Left kidney (tissue), 2 donors: ENCODE measurements around the gene CHD5. TPM values are rescaled to one million over a fixed set of nuclear protein-coding genes. Genes with fewer than 3 reads are reported as not detected.

ENCODE experiments used
- DNase-seq: peaks from one replicate; pipeline ENCODE4 v3.0.0-alpha.2; 2013
- polyA plus RNA-seq: library from polyadenylated mRNA; unstranded; fragments of 120-200 nt; gene quantifications from one replicate; pipeline ENCODE4 v1.2.1, GENCODE V29; 2013; ENCODE audit not compliant: insufficient read length

CHD5 gene
- polyA plus RNA-seq, 1 donor: 0.28 TPM

DNA sequence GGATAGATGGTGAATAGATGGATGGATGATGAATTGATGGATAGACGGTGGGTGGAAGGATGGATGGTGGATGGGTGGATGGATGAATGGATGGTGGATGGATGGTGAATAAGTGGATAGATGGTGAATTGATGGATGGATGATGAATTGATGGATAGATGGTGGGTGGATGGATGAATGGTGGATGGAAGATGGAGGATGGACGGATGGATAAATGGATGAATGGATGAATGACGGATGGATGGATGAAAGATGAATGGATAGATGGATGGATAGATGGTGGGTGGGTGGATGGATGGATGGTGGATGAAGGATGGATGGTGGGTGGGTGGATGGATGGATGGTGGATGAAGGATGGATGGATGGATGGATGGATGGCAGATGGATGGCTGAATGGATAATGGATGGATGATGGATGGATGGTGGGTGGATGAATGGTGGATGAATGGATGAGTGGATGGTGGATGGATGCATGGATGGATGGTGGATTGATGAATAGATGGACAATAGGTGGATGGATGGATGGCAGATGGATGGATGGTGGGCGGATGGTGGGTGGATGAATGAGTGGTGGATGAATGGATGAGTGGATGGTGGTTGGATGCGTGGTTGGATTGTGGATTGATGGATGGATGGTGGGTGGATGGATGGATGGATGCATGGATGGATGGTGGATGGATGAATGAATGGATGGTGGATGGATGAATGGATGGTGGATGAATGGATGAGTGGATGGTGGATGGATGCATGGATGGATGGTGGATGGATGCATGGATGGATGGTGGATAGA is 5.3 kb downstream of the CHD5 start:
- DNase-seq: no peak

DNA sequence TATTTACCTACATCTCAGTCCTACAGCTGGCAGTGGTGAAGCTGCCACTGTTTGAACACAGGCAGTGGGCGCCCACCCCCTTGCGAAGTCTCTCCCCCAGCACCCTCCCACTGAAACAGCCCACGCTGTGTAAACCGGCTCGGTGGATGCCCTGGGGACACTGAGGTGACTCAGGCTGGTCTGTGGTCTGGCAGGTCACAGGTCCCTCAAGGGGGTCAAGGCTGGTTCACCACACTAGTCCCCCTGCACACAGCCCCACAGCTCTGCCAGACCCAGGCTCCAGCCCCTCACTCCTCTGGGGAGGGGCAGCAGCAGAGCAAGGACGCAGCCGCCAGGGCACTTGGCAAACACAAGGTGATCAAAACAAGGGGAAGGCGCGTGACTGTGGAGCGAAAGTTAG is 7.6 kb downstream of the CHD5 start:
- no peak for DNase-seq

DNA sequence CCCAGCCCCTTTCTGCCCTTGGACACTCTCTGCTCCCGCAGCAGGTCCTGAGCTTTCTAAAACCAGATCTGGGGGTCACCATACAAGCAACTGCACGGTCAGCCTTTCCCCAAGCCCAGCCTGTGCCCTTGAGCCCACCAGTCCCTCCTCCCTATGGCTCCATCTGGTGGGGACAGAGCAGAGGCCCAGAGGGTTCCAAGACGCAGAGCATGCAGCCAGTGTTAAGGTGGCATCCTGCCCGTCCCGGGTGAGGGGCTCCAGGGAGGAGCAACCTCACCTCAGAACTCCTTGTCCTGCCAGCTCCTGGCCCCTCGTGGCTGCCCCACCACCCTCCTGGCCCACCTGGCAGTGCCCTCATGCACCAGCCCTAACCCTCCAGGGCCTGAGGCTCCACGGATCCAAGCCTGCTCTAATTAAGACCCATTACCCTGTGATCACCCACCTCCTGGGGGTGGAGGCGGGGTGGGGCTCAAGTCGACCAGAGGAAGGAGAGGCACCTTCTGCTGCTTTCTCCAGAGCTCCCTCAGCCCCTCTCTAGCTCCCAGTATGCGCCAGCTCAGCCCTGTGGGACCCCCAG is 8.5 kb downstream of the CHD5 start:
- no peak for DNase-seq

DNA sequence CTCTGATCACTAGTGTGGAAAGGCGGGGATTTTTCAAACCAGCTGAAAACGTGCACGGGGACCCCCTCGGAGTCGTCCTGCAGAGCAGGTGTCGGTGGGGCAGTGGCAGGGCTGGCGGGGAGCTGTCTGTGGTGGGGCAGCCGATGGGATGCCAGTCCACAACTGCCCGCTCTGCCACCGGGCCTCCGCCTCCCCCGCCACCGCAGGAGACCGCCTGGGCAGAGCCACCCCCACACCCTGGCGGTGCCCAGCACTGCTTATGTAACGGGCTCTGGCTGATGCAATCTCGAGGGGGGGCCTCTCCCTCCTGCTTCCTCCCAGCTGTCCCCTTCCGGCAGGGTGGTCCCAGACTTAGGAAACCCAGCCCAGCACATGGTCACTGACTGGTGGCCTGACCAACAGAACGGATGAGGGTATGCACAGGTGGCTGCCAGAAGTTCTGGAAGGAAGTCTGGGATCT is 9.3 kb downstream of the CHD5 start:
- no peak for DNase-seq

DNA sequence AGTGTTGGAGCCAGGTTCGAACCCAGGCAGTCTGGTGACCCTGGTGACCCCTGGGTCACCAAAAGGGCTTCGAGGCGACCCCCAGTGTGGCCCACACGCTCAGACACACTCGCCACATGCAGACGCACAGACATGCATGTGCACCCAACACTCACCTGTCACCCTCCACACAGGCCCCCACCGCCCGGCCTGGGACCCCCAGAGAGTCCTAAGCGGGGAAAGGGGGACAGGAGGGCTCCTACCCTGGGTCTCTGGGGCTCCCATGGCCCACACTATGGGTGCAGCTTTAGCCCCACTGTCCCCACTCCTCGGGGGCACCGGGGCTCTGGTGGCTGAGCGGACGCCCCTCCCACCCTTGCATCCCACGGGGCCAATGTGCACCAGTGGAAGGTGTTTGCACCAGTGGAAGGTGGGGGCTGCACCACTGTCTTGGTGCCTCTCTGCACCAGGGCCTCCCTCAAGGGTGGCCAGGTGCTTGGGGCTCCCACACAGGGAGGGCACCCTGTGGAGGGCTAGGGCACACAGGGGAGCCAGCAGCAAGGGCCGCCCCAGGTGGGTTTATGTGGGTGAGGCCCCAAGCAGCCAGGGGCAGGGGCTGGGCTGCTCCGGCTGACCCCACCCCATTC is 9.9 kb downstream of the CHD5 start:
- DNase-seq: no peak

DNA sequence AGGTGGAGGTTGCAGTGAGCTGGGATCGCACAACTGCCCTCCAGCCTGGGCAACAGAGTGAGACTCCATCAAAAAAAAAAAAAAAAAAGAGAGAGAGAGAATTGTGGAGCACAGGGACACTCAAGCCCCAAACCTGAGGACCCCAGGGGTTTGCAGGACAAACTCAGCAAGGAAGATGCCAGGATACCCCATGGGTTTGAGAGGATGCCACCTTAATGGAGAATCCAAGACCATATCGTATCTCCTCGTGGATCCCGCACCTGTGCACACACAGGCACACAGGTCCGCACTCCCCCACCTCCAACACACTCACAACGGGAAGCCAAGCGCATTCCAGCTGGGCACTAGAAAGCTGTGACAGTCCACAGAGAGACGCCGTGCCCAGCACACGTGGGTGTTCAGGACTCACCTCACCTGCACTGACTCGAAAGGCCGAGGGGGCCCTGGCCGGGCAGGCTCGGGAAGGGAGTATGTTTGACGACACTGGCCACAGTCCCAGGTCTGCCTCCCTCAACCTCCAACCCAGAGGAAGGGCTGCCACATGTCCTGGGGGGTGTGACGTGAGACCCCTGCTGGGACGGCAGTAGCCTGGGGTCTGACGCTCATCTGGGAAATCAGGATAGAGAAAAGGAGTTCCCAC is 11.1 kb downstream of the CHD5 start:
- DNase-seq: no peak

DNA sequence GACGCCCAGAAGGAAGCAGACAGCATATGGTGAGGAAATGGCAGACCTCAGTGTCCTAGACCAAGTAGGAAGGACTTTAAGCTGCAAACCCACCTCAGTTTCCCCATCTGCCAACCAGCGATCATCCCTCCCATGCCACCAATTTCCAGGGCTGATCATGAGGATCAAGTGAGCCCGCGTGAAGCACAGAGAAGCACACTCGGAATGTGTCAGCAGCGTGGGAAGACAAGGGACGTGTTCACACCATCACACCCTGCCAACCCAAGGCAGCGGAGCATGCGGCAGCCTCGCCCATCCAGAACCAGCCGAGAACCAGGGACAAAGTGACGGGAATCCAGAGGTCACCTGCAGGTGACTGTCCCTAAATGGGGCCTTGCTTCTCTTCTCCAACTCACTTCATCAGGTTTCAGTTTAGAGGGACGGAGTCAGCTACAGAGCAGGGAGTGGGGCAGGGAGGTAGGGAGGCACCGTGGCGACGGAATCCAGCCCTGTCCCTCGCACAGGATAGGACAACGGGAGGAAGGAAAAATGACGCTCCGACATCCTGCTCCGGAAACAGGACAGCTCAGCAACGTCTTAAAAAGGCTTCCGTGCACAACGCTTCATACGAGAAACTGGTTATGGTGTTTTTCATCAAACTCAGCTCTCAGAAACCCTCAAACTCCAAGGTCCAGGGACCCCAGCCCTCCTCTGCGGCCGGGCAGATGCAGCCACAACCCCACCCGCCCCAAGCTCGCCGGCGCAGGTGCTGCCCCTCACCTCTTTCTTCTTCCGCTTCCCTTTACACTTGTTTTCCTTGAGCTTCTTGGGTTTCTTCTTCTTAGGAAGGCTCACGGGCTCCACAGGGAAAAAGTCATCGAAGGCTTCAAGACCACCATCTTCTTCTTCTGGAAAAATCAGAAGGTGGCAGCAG is 12.5 kb downstream of the CHD5 start:
- no peak for DNase-seq

DNA sequence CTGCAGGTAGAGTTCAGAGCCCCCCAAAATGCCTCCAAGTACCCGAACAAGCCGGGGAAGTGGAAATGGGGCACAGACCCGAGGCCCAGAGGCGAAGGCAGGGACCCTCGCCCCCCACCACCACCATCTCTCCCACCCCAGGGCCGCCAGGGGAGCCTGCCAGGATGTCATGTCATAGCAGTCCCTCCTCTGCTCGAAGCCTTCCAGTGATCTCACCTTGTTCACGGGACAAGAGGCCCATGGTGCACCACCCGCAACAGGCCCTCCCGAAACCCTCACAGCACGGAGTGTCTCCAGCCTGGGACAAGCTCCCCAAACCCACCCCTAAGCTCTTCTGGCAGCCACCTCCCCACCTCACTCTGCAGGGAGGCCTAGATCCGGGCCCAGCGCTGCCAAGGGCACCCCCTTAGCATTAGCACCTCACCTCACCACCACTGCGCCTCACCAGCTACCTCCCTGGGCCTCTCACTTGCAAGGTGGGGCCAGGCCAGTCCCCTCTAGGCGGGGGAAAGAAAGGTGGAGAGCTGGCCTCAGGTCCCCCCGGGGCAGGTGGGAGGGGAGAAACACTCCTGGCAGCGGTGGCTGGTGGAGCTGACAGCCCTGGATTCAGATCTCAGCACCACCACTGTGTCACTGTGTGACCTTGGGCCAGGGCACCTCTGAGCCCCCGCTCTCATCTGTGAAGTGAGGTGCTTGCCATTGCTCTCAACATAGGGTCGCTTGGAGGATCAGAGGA is 13.3 kb downstream of the CHD5 start:
- no peak for DNase-seq

DNA sequence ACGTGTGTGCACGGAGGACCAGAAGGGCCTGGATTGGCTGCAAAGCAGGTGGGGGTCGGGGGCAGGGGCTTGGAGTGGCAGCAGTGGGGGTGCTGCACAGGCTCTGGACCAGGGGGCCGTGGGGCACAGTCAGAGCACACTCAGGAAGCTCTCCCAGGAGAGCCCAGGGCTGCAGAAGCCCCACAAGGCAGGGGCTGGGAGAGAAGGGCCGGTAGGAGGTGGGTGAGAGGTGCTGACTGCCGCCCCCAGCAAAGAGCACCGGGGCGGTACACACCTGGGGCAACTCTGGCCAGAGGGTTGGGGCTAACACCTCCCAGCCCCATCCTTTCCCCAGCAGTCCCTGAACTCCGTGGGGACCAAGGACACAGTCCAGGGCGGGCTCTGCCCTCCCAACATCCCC is 13.9 kb downstream of the CHD5 start:
- no peak for DNase-seq

DNA sequence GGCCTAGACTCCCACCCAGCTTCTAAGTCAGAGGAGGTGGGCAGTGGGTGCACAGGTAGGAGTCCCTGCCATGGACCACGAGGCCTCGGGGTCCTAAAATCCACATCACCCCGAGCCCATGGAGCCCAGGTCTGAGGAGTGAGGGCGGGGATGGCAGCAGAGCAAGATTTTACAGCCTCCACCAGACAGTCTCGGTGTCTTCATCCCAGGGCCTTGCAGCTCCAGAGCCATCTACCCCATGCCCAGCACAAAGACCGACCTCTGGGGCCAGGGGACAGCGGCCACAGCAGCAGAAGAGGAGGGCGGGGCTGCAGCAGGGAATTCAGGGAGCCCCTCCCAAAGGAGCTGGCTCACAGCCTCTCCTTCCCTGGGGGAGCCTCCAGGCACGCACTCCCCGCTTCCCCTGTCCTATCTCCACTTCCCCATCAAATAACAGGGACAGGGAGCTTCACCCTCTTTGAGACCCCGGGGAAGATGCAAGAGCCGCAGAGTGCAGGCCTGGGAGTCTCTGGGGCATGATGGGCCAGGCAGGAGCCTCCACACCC is 14.6 kb downstream of the CHD5 start:
- no peak for DNase-seq

DNA sequence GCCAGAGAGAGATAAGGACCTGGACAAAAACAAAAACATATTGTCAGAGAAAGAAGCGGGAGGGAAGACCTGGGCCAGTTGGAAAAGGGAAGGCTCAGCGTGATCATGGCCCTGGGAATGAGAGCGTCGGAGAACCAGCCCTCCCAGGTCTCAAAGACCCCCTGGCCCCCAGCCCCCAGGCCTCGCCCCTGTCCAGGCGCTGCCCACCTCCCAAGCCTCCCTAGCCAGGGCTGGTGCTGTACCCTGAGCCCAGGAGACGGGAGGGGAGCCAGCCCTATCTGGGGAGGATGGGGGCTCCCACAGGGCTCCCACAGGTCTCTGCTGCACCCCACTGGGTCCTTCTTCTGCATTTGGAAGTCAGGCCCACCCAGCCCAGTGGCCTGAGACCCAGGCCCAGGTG is 15.1 kb downstream of the CHD5 start:
- DNase-seq: no peak

DNA sequence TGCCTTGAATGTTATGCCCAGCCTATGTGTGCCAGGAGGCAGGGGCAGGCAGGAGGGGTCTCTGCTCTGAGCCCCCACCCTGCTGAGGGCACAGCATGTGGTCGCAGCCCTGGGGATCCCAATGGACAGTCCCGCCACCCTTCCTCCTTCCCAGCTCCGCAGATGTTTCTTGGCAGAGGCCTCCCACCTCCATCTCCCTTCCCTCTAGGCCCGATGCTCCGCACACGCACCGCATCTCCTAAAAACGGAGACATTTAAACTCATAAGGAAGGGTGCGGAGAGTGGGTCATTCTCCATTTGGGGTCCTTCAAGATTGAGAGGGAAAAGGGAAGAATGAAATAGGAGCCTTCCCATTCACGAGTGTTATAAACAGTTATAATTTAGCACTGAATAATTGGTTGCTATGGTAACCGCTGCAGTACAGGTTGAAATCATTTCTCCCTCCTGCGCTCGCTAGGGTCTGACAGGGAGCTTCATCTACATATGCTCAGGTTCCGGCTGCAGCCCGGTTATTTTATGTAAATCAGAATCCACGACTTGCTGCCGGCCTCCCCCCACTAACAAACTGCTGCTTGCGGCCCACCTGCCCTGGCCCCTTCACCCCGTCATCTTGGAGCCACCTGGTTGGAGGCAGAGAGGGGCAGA is 16.0 kb downstream of the CHD5 start:
- no peak for DNase-seq

DNA sequence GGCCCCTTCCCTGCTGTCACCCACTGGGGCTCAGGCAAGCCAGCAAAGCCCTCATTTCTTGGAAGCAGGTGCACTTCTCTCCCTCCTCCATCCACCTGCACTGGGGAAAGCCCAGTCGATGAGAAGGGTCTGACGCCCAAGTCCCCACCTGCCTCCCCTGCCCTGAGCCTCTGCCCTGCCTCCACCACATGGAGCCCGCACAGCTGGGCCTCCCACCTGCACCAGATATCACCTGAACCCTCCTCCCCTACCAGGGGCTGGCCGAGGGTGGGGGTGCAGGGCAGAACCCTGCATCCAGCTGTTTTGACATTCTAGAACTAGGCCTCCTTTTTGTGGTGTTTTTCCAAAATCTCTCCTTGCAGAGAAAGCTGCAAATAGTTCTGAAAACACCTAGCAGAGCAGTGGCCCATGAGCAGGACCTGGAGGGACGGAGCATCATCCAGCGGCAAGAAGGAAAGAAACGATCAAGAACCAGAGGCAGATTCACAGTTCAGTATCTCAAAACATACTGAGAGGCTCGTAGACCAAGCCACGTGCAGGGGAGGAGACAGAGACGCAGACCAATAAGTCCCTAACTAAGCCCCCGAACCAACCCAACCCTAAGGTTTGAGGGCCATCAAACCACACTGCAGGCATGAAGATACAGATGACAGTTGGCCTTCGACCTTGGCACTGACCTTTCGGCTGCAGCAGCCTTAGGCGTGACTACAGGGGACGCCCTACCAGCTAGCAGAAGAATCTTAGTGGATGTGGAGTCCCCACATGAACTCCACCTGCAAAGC is 16.7 kb downstream of the CHD5 start:
- DNase-seq: no peak

DNA sequence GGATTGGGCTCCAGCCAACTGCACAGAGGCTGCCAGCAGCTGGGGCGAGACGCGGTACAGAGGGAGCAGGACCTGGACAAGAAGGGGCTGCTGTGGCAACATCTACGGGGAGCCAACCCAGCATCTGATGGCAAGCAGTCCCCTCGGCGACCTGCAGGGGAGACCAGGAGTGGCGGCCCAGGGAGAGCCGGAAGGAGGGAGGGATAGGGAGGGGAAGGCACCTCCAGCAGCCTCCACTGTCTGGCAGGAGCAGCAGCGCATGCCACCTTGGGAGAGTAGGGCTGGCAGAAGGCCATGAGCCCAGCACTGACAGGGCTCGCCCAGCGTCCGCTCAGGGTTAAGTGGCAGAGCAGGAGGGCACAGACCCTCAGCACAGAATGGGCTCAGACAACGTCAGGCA is 17.3 kb downstream of the CHD5 start:
- no peak for DNase-seq

DNA sequence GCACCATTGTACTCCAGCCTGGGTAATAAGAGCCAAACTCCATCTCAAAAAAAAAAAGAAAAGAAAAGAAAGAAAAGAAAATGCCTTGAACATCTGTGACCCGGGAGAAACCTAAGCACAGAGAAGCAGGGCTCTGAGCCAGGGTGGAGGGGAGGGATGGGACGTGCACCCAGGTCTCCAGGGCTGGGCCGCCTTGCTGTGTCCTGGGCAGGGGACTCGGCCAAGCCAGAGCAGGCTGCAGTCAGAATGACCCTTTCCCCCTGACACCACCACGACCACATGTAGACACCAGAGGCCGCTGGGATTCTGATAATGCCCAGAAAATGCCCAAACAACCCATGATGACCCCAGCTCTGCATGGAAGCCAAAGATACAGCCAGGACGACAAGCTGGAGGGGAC is 17.8 kb downstream of the CHD5 start:
- DNase-seq: no peak

DNA sequence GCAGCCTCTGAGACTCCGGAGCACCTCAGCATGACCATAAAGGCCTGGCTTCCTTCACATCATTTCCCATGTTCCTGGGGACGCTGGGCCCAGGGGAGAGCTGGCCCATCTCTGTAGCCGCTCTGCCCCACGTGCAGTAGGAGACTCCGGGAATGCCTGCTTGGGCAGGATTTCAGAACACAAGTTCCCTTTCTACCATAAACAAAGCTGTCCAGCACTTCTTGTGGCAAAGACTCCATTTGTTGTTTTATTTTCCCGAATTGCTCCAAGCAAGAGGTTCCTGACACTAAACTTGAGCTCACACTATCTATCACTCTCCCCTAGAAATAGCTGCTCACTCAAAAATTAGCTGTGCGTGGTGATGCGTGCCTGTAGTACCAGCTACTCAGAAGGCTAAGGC is 21.9 kb downstream of the CHD5 start:
- no peak for DNase-seq

DNA sequence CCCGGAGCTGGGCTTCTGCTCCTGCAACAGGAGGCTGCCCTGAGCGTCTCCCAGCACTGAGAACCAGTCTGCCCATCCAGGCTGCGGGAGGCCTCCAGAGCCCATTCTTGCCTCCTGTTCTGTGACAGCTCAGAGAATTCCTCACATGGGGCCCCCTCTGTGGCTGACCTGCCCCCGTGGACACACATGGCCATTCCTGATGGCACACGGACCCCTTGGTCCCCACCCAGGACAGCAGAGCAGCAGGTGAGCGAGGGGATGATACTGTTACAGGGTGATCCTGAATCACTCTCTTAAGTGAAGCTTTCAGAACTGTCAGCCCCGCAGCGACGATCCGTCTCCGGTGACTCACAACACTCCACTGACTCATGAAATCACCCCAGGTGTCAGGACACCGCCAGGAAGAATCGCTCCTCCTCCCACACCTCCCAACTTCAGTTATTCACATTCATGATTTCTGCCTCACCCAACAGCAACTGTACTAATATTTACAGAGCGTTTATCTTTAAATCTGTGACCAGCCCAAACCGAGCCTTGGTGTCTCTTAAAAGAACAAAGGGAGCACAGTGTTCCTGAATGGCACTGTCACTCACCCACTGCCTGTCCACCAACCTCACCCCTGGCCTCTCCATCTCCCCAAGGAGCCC is 22.5 kb downstream of the CHD5 start:
- no peak for DNase-seq

DNA sequence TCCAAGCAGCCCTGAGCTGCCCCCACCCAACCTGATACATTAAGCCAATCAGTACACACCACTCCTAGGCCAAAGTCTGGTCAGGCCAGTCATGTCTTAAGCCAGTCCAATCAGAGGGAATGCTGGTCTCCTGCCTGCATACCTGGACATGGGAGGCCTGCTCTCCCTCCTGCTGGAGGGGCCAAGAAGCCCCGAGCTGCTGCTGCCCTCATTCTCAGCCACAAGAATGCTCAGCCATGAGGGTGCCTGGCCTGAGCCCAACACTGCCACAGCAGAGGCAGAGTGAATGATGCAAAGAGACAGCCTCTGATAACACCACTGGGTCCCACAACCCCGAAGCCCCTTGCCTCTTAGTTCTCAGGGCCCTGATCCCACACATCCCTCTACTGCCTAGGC is 23.0 kb downstream of the CHD5 start:
- no peak for DNase-seq
